ENCODE measurements around the gene GMPS. TPM values are rescaled to one million over a fixed set of nuclear protein-coding genes. Genes with fewer than 3 reads are reported as not detected.
A peak's percentile ranks its signal among the peaks of the same experiment; 100 is the strongest.
"Not testable (repeated sequence)": the region's sequence is repeated elsewhere in the genome, so short reads cannot be mapped to it uniquely, and the experiment has no call there.

GMPS gene
- total RNA-seq, 4 donors from 2014 or later = 26.8 to 48.8 (median 29.9) TPM

DNA sequence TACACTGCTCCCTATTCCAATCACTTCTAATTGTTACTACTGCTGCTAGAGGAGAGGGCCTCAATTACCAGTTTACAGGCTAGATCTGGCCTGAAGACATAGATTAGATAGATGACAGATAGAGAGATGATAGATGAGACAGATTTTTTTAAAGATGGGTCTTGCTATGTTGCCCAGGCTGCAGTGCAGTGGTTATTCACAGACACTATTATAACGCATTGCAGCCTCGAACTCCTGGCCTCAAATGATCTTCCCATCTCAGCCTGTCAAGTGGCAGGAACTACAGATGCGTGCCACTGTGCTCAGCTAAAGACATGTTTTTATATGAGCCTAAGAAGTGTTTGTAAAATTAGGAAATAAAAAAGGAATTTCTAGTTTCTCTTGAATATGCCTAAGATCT is 22.5 kb upstream of the GMPS start:
- no peak for TF ChIP-seq POLR2A (IDR thresholded peaks at IDR 0.05)
- no peak overlapping the region for H3K4me3 ChIP-seq
- no peak for ATAC-seq
- H3K27ac ChIP-seq = no peak overlapping the region
- H3K36me3 ChIP-seq = peaks cover 0 to 34% of the 10 kb centered on the region in 2 donors
- no peaks in the 10 kb centered on the region for H3K9me3 ChIP-seq
- no peaks in the 10 kb centered on the region for H3K27me3 ChIP-seq
- WGBS, 2 donors (ENCODE audit: low coverage in 1 of 2) = 94 to 95% methylated on average over 3 of the region's 3 CpGs
- H3K4me1 ChIP-seq = peaks cover 9 to 89% (median 24%) of the 10 kb centered on the region in 3 donors

DNA sequence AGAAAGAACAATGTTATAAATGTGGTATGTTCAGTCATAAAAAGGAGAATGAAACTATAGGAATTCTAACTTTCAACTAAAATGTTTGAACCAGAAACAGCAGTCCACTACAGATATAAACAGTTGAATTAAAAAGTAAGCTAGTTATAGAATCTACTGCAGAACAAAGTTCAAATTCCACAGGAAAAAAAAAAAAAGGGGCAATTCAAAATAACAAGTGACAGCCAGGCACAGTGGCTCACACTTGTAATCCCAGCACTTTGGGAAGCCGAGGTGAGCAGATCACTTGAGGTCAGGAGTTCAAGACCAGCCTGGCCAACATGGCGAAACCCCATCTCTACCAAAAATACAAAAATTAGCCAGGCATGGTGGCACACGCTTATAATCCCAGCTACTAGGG is 21.0 kb upstream of the GMPS start:
- not testable (repeated sequence) for H3K9me3 ChIP-seq, H3K27me3 ChIP-seq, H3K27ac ChIP-seq, ATAC-seq, H3K4me3 ChIP-seq
- H3K4me1 ChIP-seq = peaks cover 9 to 89% (median 24%) of the 10 kb centered on the region in 3 donors
- WGBS, 2 donors (ENCODE audit: low coverage in 1 of 2) = 62 to 68% methylated on average over 2 to 3 of the region's 3 CpGs
- peaks cover 0 to 34% of the 10 kb centered on the region in 2 donors for H3K36me3 ChIP-seq

DNA sequence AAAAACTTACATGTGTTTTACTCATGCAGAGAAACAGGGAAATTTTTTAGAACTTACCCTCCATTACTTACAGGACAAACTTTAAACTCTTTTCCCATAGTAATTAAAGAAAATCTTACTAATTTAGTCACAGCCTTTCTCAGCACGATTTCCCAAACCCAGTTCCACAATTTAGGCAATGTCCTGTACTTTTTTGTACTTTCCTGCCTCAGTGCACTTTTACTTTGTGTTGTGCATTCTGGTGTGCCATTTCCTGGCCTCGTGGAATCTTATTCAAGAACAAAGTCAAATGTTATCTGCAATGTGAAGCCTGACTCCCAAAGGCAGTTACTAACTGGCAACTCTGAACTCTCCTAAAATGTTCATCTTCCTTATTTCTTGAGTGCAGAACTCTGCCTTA is 18.1 kb upstream of the GMPS start:
- H3K27me3 ChIP-seq = no peaks in the 10 kb centered on the region
- H3K27ac ChIP-seq = no peak overlapping the region
- peaks cover 0 to 28% of the 10 kb centered on the region in 2 donors for H3K36me3 ChIP-seq
- peaks cover 9 to 72% (median 24%) of the 10 kb centered on the region in 3 donors for H3K4me1 ChIP-seq
- no peaks in the 10 kb centered on the region for H3K9me3 ChIP-seq
- peak overlapping the region; percentile 90 to 95 for H3K4me3 ChIP-seq
- ATAC-seq = no peak
- 25 to 42% methylated on average over 2 of the region's 2 CpGs for whole genome bisulfite sequencing, 2 donors (ENCODE audit: low coverage in 1 of 2)
- no peak for TF ChIP-seq POLR2AphosphoS5 (IDR thresholded peaks at IDR 0.05)
- TF ChIP-seq POLR2A (IDR thresholded peaks at IDR 0.05) = no peak
- TF ChIP-seq, protein P1, sequence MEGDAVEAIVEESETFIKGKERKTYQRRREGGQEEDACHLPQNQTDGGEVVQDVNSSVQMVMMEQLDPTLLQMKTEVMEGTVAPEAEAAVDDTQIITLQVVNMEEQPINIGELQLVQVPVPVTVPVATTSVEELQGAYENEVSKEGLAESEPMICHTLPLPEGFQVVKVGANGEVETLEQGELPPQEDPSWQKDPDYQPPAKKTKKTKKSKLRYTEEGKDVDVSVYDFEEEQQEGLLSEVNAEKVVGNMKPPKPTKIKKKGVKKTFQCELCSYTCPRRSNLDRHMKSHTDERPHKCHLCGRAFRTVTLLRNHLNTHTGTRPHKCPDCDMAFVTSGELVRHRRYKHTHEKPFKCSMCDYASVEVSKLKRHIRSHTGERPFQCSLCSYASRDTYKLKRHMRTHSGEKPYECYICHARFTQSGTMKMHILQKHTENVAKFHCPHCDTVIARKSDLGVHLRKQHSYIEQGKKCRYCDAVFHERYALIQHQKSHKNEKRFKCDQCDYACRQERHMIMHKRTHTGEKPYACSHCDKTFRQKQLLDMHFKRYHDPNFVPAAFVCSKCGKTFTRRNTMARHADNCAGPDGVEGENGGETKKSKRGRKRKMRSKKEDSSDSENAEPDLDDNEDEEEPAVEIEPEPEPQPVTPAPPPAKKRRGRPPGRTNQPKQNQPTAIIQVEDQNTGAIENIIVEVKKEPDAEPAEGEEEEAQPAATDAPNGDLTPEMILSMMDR (IDR thresholded peaks at IDR 0.05) = no peak

DNA sequence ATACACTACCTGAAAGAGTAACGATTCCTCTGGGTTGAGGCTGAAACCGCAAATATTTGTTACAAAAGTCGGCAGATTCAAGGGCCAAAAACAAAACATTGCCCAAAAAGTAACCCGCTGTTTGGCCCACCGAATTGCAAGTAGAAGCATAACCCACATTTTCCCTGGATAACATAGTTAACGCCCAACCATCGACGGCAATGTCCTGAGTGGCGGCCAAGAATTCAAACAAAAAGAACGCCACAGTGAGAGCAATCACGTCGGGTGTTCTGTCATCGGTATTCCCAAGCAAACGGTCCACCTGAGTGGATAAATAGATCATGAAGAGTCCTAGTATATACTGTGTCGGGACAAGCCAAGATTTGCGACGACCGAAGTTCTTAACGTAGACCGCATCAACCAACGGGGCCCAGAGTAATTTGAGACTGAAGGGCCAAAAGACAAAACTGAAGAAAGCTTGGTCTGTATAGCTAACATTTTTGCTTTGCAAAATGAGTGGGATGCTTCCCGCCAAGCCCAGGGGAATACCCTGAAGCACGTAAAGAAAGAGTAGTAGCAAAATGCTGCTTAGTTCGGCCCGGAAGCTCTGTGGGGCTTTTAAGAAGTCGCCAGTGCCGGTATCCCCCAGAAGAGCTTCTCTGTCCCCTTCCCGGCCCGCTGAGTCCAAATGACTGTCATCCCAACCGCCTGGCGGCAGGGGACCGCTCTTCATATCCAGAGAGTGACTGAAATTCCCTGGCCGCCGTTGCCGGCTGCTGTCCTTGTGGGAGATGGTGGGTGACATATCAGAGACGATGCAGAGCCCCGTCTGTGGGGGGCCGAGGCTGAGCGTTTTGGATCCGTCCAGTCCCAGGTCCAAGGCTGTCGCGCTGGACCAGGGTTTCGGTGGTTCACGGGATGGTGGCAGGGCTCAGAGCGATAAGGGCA is 17.0 kb upstream of the GMPS start:
- 0% methylated on average over 24 to 27 of the region's 45 CpGs for WGBS, 2 donors (ENCODE audit: low coverage in 1 of 2)
- ATAC-seq = no peak
- TF ChIP-seq, protein P1 (IDR thresholded peaks at IDR 0.05) = peak in 2 of 4 experiments; percentile 27 to 34
- TF ChIP-seq POLR2A (IDR thresholded peaks at IDR 0.05) = no peak
- no peak for TF ChIP-seq EP300 (IDR thresholded peaks at IDR 0.05)
- no peak for TF ChIP-seq POLR2AphosphoS5 (IDR thresholded peaks at IDR 0.05)
- Histone ChIP-seq H3K9me3 (no peaks in the 10 kb centered on the region), H3K36me3 (peaks cover 0 to 18% of the 10 kb centered on the region in 2 donors), H3K27ac (peak overlapping the region; percentile 89 to 95 (median 92)), H3K4me1 (peaks cover 9 to 60% (median 24%) of the 10 kb centered on the region in 3 donors), H3K4me3 (peak overlapping the region; percentile 90 to 95), H3K27me3 (no peaks in the 10 kb centered on the region)

DNA sequence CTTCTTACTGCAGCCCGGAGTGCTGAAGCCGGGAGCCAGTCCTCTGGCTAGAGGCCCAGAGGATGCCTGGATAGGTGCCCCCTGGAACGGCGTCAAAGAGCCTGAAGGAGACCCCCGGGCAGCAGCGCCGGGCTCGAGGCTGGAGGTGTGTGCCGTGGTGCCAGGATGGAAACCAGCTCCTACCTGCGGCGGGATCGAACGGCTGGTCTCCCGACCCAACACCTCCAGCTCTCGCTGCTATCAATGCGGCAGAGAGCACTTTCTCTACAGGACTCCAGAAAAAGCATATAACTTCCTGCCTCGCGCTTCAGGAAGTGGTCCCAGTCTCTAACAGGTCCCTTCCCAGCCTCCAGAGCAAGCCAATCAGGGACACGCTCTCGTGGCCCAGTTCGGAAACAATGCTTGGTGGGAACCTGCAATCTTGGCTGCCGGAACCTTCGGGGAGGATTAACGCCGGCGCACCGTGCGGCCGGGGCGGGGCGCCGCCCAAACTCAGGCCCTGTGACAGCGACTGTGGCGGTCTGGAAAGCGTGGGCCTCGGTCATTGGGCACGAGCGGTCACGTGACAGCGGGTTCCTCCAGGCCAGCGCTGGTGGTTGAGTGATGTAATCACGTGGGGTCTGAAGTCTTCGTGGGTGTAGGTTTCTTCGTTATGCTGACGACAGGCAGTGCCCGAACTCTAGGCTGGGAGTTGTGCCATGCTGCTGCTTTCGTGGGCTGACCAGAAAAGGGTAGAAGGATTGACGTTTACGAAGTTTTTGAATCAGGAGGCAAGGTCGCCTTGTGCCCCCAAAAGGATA is 16.1 kb upstream of the GMPS start, which contains the start of gene SLC33A1:
TSS of gene SLC33A1 (minus strand) at position 287 of the 800 bp plus-strand sequence. CDS start 430 bp downstream, outside the sequence.
- no peaks in the 10 kb centered on the region for H3K9me3 ChIP-seq
- ATAC-seq = peak; percentile 97
- H3K27ac ChIP-seq = peak within 1 kb of the TSS; percentile 91 to 95 (median 93)
- 0 to 10% methylated on average over 3 of the region's 50 CpGs for WGBS, 2 donors (ENCODE audit: low coverage in 1 of 2)
- TF ChIP-seq EP300 (IDR thresholded peaks at IDR 0.05) = no peak
- TF ChIP-seq, protein P1 (IDR thresholded peaks at IDR 0.05) = no peak
- peak; percentile 50 to 56 for TF ChIP-seq POLR2A (IDR thresholded peaks at IDR 0.05)
- TF ChIP-seq POLR2AphosphoS5 (IDR thresholded peaks at IDR 0.05) = peak; percentile 84
- no peaks in the 10 kb centered on the region for H3K27me3 ChIP-seq
- H3K36me3 ChIP-seq = peaks cover 0 to 11% of the 10 kb centered on the region in 2 donors
- peaks cover 9 to 52% (median 24%) of the 10 kb centered on the region in 3 donors for H3K4me1 ChIP-seq
- peak within 1 kb of the TSS; percentile 90 to 95 for H3K4me3 ChIP-seq

Data from gastroesophageal sphincter (tissue), 4 donors.